ENCODE data around the gene LRMDA. TPM values are rescaled to one million over a fixed set of nuclear protein-coding genes. Genes with fewer than 3 reads are reported as not detected.

Gene LRMDA
- total and polyA plus RNA-seq, 2 donors (not counting 3 experiments of a cell fraction or from before 2014, with no cell fraction given): 9.7 to 18.0 TPM

GRCh38 chr10:75404815-75405597, 26.4 kb upstream of the LRMDA start:
- no peak overlapping the region for H3K4me3 ChIP-seq (replicated peaks in 1 of 3; ENCODE audit: insufficient read depth in 1 of 3, low read depth in 1 of 3, low read length in 3 of 3)
- intact Hi-C loops (cut with micrococcal nuclease): loop anchor here (5.0 kb wide), 2 partner anchors 62 to 462 kb away; no protein-coding TSS in a partner anchor
- H3K4me1 ChIP-seq (ENCODE audit: control insufficient read depth, extremely low read depth, insufficient read depth, low read length): peaks cover 17% of the 10 kb centered on the region
- no peaks in the 10 kb centered on the region for H4K20me1 ChIP-seq (replicated peaks; ENCODE audit: control insufficient read depth, extremely low read depth, insufficient read depth, low read length)
- H3K9ac ChIP-seq (replicated peaks; ENCODE audit: extremely low read depth, insufficient read depth, low read length): no peak overlapping the region
- CTCF ChIA-PET: no interaction called here
- FAIRE-seq (no peak), DNase-seq (ENCODE audit: low read depth, low spot score) (no peak)
- H3K27ac ChIP-seq (ENCODE audit: insufficient read depth, low read depth, low read length): no peak overlapping the region
- POLR2A ChIA-PET: no interaction called here
- no peaks in the 10 kb centered on the region for H3K9me3 ChIP-seq (replicated peaks; ENCODE audit: control insufficient read depth, insufficient read depth, low read length)
- H3K4me2 ChIP-seq (ENCODE audit: insufficient read depth, low read length): no peak overlapping the region
- no peaks in the 10 kb centered on the region for H3K9me1 ChIP-seq (replicated peaks; ENCODE audit: control insufficient read depth, extremely low read depth, insufficient read depth, low read length)
- H3K79me2 ChIP-seq (ENCODE audit: control insufficient read depth, insufficient read depth, low read length): peaks cover 6% of the 10 kb centered on the region
- BruUV-seq (replicated peaks): no TSS peak
- TF ChIP-seq EZH2 (IDR thresholded peaks at IDR 0.05; ENCODE audit: borderline replicate concordance, low read depth, low read length, severe bottlenecking) (peak; percentile 18), JUN (IDR thresholded peaks at IDR 0.05; ENCODE audit: borderline replicate concordance, insufficient read depth, insufficient read length, low read depth) (no peak), MAX (IDR thresholded peaks at IDR 0.05; ENCODE audit: insufficient read depth, insufficient read length) (no peak)
- dilution Hi-C loops (cut with MboI; ENCODE audit: extremely low pct_ligation_motif_present, low sequenced_read_pairs): no loop called here
- H2AFZ ChIP-seq (ENCODE audit: low read depth, low read length): no peak overlapping the region
- H3K36me3 ChIP-seq (ENCODE audit: control insufficient read depth in 2 of 2, extremely low read depth in 1 of 2, insufficient read depth in 2 of 2, low read length in 2 of 2): no peaks in the 10 kb centered on the region
- H3K27me3 ChIP-seq (ENCODE audit: control insufficient read depth in 2 of 2, insufficient read depth in 2 of 2, low read length in 2 of 2): peaks cover 30 to 66% of the 10 kb centered on the region in 2 experiments

GRCh38 chr10:75405598-75406461, 25.6 kb upstream of the LRMDA start:
- H3K27me3 ChIP-seq (ENCODE audit: control insufficient read depth in 2 of 2, insufficient read depth in 2 of 2, low read length in 2 of 2): peaks cover 37 to 74% of the 10 kb centered on the region in 2 experiments
- POLR2A ChIA-PET: no interaction called here
- intact Hi-C loops (cut with micrococcal nuclease): no loop called here

More at GRCh38 chr10:75405598-75406461, 25.6 kb upstream of the LRMDA start:
- no peak for DNase-seq (ENCODE audit: low read depth, low spot score)
- peaks cover 10% of the 10 kb centered on the region for H3K4me1 ChIP-seq (ENCODE audit: control insufficient read depth, extremely low read depth, insufficient read depth, low read length)
- no peak overlapping the region for H3K27ac ChIP-seq (ENCODE audit: insufficient read depth, low read depth, low read length)
- TF ChIP-seq POLR2AphosphoS5 (IDR thresholded peaks at IDR 0.05; ENCODE audit: insufficient read depth, low read depth, low read length) (no peak), MAX (IDR thresholded peaks at IDR 0.05; ENCODE audit: insufficient read depth, insufficient read length) (no peak), CTCF (IDR thresholded peaks at IDR 0.05; ENCODE audit: extremely low read depth in 1 of 2, insufficient read depth in 1 of 2, low read depth in 1 of 2, low read length in 2 of 2) (no peak), FOS (IDR thresholded peaks at IDR 0.05; ENCODE audit: borderline replicate concordance, insufficient read depth, low read length) (no peak), EZH2 (IDR thresholded peaks at IDR 0.05; ENCODE audit: borderline replicate concordance, low read depth, low read length, severe bottlenecking) (no peak)
- H3K4me3 ChIP-seq (replicated peaks in 1 of 3; ENCODE audit: insufficient read depth in 1 of 3, low read depth in 1 of 3, low read length in 3 of 3): no peak overlapping the region
- no peak overlapping the region for H2AFZ ChIP-seq (ENCODE audit: low read depth, low read length)
- H3K9me1 ChIP-seq (replicated peaks; ENCODE audit: control insufficient read depth, extremely low read depth, insufficient read depth, low read length): no peaks in the 10 kb centered on the region
- no peak for FAIRE-seq
- no peak overlapping the region for H3K4me2 ChIP-seq (ENCODE audit: insufficient read depth, low read length)
- no peak overlapping the region for H3K9ac ChIP-seq (replicated peaks; ENCODE audit: extremely low read depth, insufficient read depth, low read length)
- dilution Hi-C loops (cut with MboI; ENCODE audit: extremely low pct_ligation_motif_present, low sequenced_read_pairs): no loop called here
- H4K20me1 ChIP-seq (replicated peaks; ENCODE audit: control insufficient read depth, extremely low read depth, insufficient read depth, low read length): no peaks in the 10 kb centered on the region
- CTCF ChIA-PET: no interaction called here
- no peaks in the 10 kb centered on the region for H3K79me2 ChIP-seq (ENCODE audit: control insufficient read depth, insufficient read depth, low read length)
- no peaks in the 10 kb centered on the region for H3K36me3 ChIP-seq (ENCODE audit: control insufficient read depth in 2 of 2, extremely low read depth in 1 of 2, insufficient read depth in 2 of 2, low read length in 2 of 2)
- H3K9me3 ChIP-seq (replicated peaks; ENCODE audit: control insufficient read depth, insufficient read depth, low read length): no peaks in the 10 kb centered on the region
- no TSS peak for BruUV-seq (replicated peaks)
